Peyer's patch (tissue), 4 donors: ENCODE data around the gene EHD2.

Experiments used
- CTCF ChIP-seq, 6 experiments: fragments of 450-650 bp in 4 of 6; fragments of 200-600 bp in 2 of 6; sonication (generic) in 1 of 6; IDR thresholded peaks; one replicate each; pipeline ENCODE4 v1.5.1; 2017 to 2019; ENCODE audit warnings: antibody characterized with exemption in 6 of 6, mild to moderate bottlenecking in 3 of 6, moderate library complexity in 1 of 6
- POLR2A ChIP-seq, 2 donors: fragments of 450-650 bp; IDR thresholded peaks; one replicate each; pipeline ENCODE4 v1.5.1; 2017; ENCODE audit warnings: antibody characterized with exemption in 2 of 2, mild to moderate bottlenecking in 2 of 2, moderate library complexity in 2 of 2

GRCh38 chr19:47761566-47761965 is 48.3 kb downstream of the EHD2 start:
- TF ChIP-seq CTCF (IDR thresholded peaks at IDR 0.05) (no peak), POLR2A (IDR thresholded peaks at IDR 0.05) (no peak)
